Measurements from ENCODE around the gene RALBP1. TPM values are rescaled to one million over a fixed set of nuclear protein-coding genes. Genes with fewer than 3 reads are reported as not detected.

RALBP1 gene
- total and polyA plus RNA-seq, 2 of the 8 experiments (the other 6 are each of a cell fraction or from before 2014, with no cell fraction given): 40.3 to 67.8 TPM

DNA sequence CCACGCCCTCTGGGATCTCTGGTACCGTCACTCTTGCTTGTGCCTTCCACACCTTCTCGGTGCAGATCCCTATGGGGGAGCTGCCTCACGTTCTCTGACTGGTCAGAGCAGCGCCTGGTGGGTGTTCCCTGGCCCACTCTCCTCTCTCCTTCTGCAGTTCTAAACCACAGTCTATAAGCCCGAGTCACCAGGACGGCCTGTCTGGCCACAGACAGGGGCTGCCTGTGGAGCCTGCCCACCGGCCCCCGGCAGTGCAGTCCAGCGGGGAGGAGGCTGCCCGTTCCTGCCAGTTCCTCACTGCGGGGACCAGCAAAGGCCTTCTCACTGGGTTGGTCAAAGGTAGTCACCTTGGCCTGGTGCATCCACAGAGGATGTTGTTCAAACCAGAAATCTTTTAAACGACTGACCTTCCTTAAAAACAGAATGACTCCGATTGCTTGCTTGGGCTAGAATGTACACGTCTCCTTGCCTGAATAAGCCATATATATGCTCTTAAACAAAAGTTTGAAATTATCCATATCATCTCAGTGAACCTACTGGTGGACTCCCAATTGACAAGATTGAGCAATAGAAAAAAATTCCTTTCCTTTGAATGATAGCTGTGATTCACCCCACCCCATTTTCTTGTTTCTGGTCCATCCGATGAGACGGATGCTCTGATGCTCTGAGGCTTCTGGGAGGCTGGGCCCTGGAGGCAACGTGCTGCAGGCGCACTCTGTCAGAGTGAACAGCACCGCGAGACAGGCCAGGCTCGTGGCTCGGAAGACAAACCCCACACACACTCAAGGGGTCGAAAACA, 61.2 kb downstream of the RALBP1 start:
- Histone ChIP-seq H2BK20ac (ENCODE audit: low read length) (no peak overlapping the region), H4K8ac (ENCODE audit: extremely low read depth, insufficient read depth, low read length) (no peak overlapping the region), H4K91ac (replicated peaks; ENCODE audit: insufficient read length, low read length) (no peak overlapping the region), H3K27me3 (replicated peaks in 1 of 4; ENCODE audit: control insufficient read depth in 3 of 4, extremely low read depth in 1 of 4, insufficient read depth in 3 of 4, low read length in 3 of 4) (no peaks in the 10 kb centered on the region), H3K4me1 (replicated peaks in 1 of 4; ENCODE audit: control insufficient read depth in 3 of 4, insufficient read depth in 4 of 4, low read length in 3 of 4) (no peaks in the 10 kb centered on the region), H3K9me3 (ENCODE audit: insufficient read depth in 2 of 2, low read depth in 1 of 2, low read length in 1 of 2) (no peaks in the 10 kb centered on the region), H3K79me1 (ENCODE audit: low read depth, low read length) (no peaks in the 10 kb centered on the region), H3K36me3 (ENCODE audit: control insufficient read depth in 2 of 4, insufficient read depth in 4 of 4, low read length in 3 of 4) (peaks cover 5 to 35% (median 13%) of the 10 kb centered on the region in 4 experiments; a peak in 5 of 8 replicates), H3K4me2 (ENCODE audit: insufficient read depth in 1 of 2, low read depth in 2 of 2, low read length in 2 of 2) (no peak overlapping the region), H3K4ac (replicated peaks; ENCODE audit: insufficient read length, low read depth, low read length) (no peak overlapping the region), H2AK5ac (ENCODE audit: low read depth, low read length) (no peak overlapping the region), H3K9ac (replicated peaks in 1 of 4; ENCODE audit: extremely low read depth in 1 of 4, low read depth in 3 of 4, low read length in 3 of 4) (no peak overlapping the region), H3K27ac (ENCODE audit: low read depth, low read length) (no peak overlapping the region), H3K18ac (ENCODE audit: extremely low read depth, low read length) (no peak overlapping the region), H3K4me3 (ENCODE audit: extremely low read depth in 1 of 4, insufficient read depth in 2 of 4, low read depth in 3 of 4, low read length in 4 of 4) (no peak overlapping the region), H4K20me1 (replicated peaks in 1 of 2; ENCODE audit: control insufficient read depth in 1 of 2, insufficient read depth in 2 of 2, low read length in 2 of 2) (no peaks in the 10 kb centered on the region), H2BK5ac (ENCODE audit: low read depth, low read length) (no peak overlapping the region), H2BK15ac (ENCODE audit: low read length) (no peak overlapping the region), H3K23me2 (ENCODE audit: low read depth, low read length) (no peaks in the 10 kb centered on the region), H3K79me2 (ENCODE audit: control insufficient read depth in 1 of 2, insufficient read depth in 2 of 2, low read length in 2 of 2) (no peaks in the 10 kb centered on the region), H3K56ac (replicated peaks; ENCODE audit: insufficient read length, low read depth, low read length) (no peak overlapping the region), H2BK120ac (replicated peaks; ENCODE audit: low read depth, low read length) (no peak overlapping the region), H3K14ac (ENCODE audit: insufficient read length) (no peak overlapping the region), H2AFZ (ENCODE audit: low read length) (no peak overlapping the region), H4K5ac (ENCODE audit: insufficient read length, low read depth, low read length) (no peak overlapping the region), H3K23ac (ENCODE audit: insufficient read length) (no peak overlapping the region), H2BK12ac (ENCODE audit: low read depth, low read length) (no peak overlapping the region)
- CTCF ChIA-PET (ENCODE audit: partially characterized antibody): no interaction called here
- no peak for DNase-seq (ENCODE audit: low read depth in 1 of 2, low spot score in 2 of 2)
- WGBS, 2 experiments (ENCODE audit: extremely low coverage in 1 of 2, insufficient coverage in 1 of 2, insufficient read length in 1 of 2, insufficient replicate concordance in 2 of 2, low coverage in 1 of 2, low lambda C conversion rate in 2 of 2, missing lambda C conversion rate in 1 of 2): 91% methylated on average over 16 of the region's 24 CpGs; no CpG with 5 or more reads in 1 of the 2 experiments
- POLR2A ChIA-PET (ENCODE audit: partially characterized antibody): no interaction called here
- no peak for TF ChIP-seq RFX5 (IDR thresholded peaks at IDR 0.05; ENCODE audit: borderline replicate concordance, low read depth, low read length)
- FAIRE-seq: no peak

Measured in H1 (cell line).